Neural progenitor cell (in vitro differentiated cells): ENCODE data around the gene CMTM4.

Experiments
- EZH2 ChIP-seq: fragments of 200-600 bp; sonication (generic); IDR thresholded peaks from 2 replicates; pipeline ENCODE4 v1.6.1; 2017; ENCODE audit warnings: antibody characterized with exemption, mild to moderate bottlenecking, moderate library complexity
- EZH2phosphoT487 ChIP-seq: fragments of 200-600 bp; sonication (generic); IDR thresholded peaks from 2 replicates; pipeline ENCODE4 v1.6.1; 2017; ENCODE audit warnings: antibody characterized with exemption
- TF ChIP-seq, protein P1 (sequence below): fragments of 200-600 bp; sonication (generic); IDR thresholded peaks from 2 replicates; pipeline ENCODE4 v1.5.1; 2017; ENCODE audit warnings: antibody characterized with exemption, mild to moderate bottlenecking

DNA sequence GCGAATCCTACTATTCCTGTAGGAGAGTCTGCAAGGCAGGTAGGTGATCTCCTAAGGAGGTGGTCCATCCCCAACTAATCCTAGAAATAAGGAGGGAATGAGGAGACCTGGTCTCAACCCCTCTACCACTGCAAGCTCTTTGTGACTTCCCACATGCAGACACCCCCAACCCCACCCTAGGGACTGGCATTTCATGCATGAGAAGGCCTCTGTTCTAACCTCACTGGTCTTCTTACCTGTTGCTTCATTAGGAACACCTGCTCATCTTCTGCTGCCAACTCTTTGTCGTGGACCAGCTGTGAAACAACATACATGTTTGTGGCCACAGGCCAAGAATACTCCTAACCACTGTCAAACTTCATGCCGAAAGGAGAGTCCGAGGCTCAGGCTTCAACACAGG, 32.3 kb upstream of the CMTM4 start:
- TF ChIP-seq EZH2 = no peak
- TF ChIP-seq, protein P1, sequence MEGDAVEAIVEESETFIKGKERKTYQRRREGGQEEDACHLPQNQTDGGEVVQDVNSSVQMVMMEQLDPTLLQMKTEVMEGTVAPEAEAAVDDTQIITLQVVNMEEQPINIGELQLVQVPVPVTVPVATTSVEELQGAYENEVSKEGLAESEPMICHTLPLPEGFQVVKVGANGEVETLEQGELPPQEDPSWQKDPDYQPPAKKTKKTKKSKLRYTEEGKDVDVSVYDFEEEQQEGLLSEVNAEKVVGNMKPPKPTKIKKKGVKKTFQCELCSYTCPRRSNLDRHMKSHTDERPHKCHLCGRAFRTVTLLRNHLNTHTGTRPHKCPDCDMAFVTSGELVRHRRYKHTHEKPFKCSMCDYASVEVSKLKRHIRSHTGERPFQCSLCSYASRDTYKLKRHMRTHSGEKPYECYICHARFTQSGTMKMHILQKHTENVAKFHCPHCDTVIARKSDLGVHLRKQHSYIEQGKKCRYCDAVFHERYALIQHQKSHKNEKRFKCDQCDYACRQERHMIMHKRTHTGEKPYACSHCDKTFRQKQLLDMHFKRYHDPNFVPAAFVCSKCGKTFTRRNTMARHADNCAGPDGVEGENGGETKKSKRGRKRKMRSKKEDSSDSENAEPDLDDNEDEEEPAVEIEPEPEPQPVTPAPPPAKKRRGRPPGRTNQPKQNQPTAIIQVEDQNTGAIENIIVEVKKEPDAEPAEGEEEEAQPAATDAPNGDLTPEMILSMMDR = no peak
- no peak for TF ChIP-seq EZH2phosphoT487
